PFSK-1 (cell line): Measurements from ENCODE around the gene COL11A2.

ENCODE experiments used
- POLR2AphosphoS5 ChIP-seq: IDR thresholded peaks from 2 replicates; pipeline ENCODE4 v1.6.1; 2012; ENCODE audit warnings: low read depth, mild to moderate bottlenecking, control low read depth, low read length, moderate library complexity
- REST ChIP-seq, 2 experiments: IDR thresholded peaks; 2 replicates each; pipeline versions ENCODE4 v1.6.1 to v1.8.0; 2011 to 2012; ENCODE audit warnings: low read depth in 2 of 2, low read length in 2 of 2, control low read depth in 1 of 2, inconsistent platforms in 1 of 2, mild to moderate bottlenecking in 1 of 2, moderate library complexity in 1 of 2; ENCODE audit not compliant: insufficient read depth in 1 of 2
- SIN3A ChIP-seq: IDR thresholded peaks from 2 replicates; pipeline ENCODE4 v1.6.1; 2012; ENCODE audit warnings: mild to moderate bottlenecking, low read length, moderate library complexity, borderline replicate concordance; ENCODE audit not compliant: insufficient read depth
- TAF1 ChIP-seq: IDR thresholded peaks from 2 replicates; pipeline ENCODE4 v1.6.1; 2012; ENCODE audit warnings: low read length, control low read depth, borderline replicate concordance; ENCODE audit not compliant: insufficient read depth

- peak; percentile 82 for TF ChIP-seq POLR2AphosphoS5
- TF ChIP-seq SIN3A = 0 out of 2 replicates have a peak, but pooled peaks have one; percentile 34
- TF ChIP-seq TAF1 = peak; percentile 90; the same call in 1 of the 2 replicates
- no peak for TF ChIP-seq REST (IDR thresholded peaks at IDR 0.05; ENCODE audit: insufficient read depth in 1 of 2, low read depth in 2 of 2, low read length in 2 of 2)
Measured at GRCh38 chr6:33200219-33201146, 8.2 kb upstream of the COL11A2 start, which contains the start of the genes RXRB and SLC39A7.
